NT2/D1 (cell line): ENCODE measurements around the gene CDHR3.
"Not testable (repeated sequence)": the region's sequence is repeated elsewhere in the genome, so short reads cannot be mapped to it uniquely, and the experiment has no call there.

ENCODE experiments used
- DNase-seq: peaks from one replicate; pipeline ENCODE4 v3.0.0-alpha.2; 2011; ENCODE audit warnings: low read depth, low spot score
- H3K27me3 ChIP-seq: 2 replicates; pipeline ENCODE4 v1.6.0; 2011; ENCODE audit warnings: mild to moderate bottlenecking; ENCODE audit not compliant: insufficient read length, insufficient read depth
- H3K36me3 ChIP-seq: 2 replicates; pipeline ENCODE4 v1.6.1; 2011; ENCODE audit warnings: mild to moderate bottlenecking, low read length, mixed read lengths; ENCODE audit not compliant: insufficient read depth, insufficient read length
- H3K4me1 ChIP-seq: 2 replicates; pipeline ENCODE4 v1.5.1; 2011; ENCODE audit not compliant: insufficient read depth, insufficient read length
- H3K4me3 ChIP-seq: 2 replicates; pipeline ENCODE4 v1.5.1; 2011; ENCODE audit warnings: low read depth; ENCODE audit not compliant: insufficient read length
- H3K9ac ChIP-seq: 2 replicates; pipeline ENCODE4 v1.6.0; 2011; ENCODE audit warnings: low read depth; ENCODE audit not compliant: insufficient read length
- H3K9me3 ChIP-seq: 2 replicates; pipeline ENCODE4 v1.5.1; 2011; ENCODE audit warnings: mild to moderate bottlenecking, low read length; ENCODE audit not compliant: insufficient read depth
- SUZ12 ChIP-seq: IDR thresholded peaks from 2 replicates; pipeline ENCODE4 v1.6.1; 2011; ENCODE audit not compliant: insufficient read length, insufficient read depth; ENCODE audit errors: extremely low read depth
- YY1 ChIP-seq: IDR thresholded peaks from 2 replicates; pipeline ENCODE4 v1.6.1; 2011; ENCODE audit not compliant: insufficient read length, insufficient read depth
- ZNF274 ChIP-seq: IDR thresholded peaks from 2 replicates; pipeline ENCODE4 v1.6.1; 2011; ENCODE audit warnings: mild to moderate bottlenecking, low read depth, low read length

CDHR3 gene

GRCh38 chr7:105943486-105943885 is 19.6 kb upstream of the CDHR3 start:
- H3K27me3 ChIP-seq = no peaks in the 10 kb centered on the region
- no peaks in the 10 kb centered on the region for H3K9me3 ChIP-seq
- no peak overlapping the region for H3K4me3 ChIP-seq
- H3K4me1 ChIP-seq = no peaks in the 10 kb centered on the region
- no peak for DNase-seq
- TF ChIP-seq YY1 = no peak
- TF ChIP-seq ZNF274 = no peak
- TF ChIP-seq SUZ12 = no peak
- H3K9ac ChIP-seq = no peak overlapping the region
- H3K36me3 ChIP-seq = no peaks in the 10 kb centered on the region

GRCh38 chr7:105945848-105946247 is 17.2 kb upstream of the CDHR3 start:
- H3K9ac ChIP-seq = no peak overlapping the region
- DNase-seq = no peak
- TF ChIP-seq ZNF274 = no peak
- TF ChIP-seq YY1 = no peak
- TF ChIP-seq SUZ12 = no peak
- no peaks in the 10 kb centered on the region for H3K36me3 ChIP-seq
- no peak overlapping the region for H3K4me3 ChIP-seq
- H3K4me1 ChIP-seq = no peaks in the 10 kb centered on the region
- H3K27me3 ChIP-seq = no peaks in the 10 kb centered on the region
- H3K9me3 ChIP-seq = no peaks in the 10 kb centered on the region

- H3K4me1 ChIP-seq = no peaks in the 10 kb centered on the region
- H3K9ac ChIP-seq = no peak overlapping the region
- no peak for TF ChIP-seq ZNF274
- TF ChIP-seq SUZ12 = no peak
- TF ChIP-seq YY1 = no peak
- H3K36me3 ChIP-seq = no peaks in the 10 kb centered on the region
- H3K9me3 ChIP-seq = peaks cover 17% of the 10 kb centered on the region
- DNase-seq = no peak
- no peak overlapping the region for H3K4me3 ChIP-seq
- H3K27me3 ChIP-seq = no peaks in the 10 kb centered on the region
Observed at GRCh38 chr7:105951597-105951996, 11.5 kb upstream of the CDHR3 start.

- peaks cover 17% of the 10 kb centered on the region for H3K9me3 ChIP-seq
- no peaks in the 10 kb centered on the region for H3K27me3 ChIP-seq
- no peaks in the 10 kb centered on the region for H3K36me3 ChIP-seq
- H3K4me1 ChIP-seq = no peaks in the 10 kb centered on the region
- no peak for DNase-seq
- no peak overlapping the region for H3K9ac ChIP-seq
- H3K4me3 ChIP-seq = no peak overlapping the region
- no peak for TF ChIP-seq SUZ12
- TF ChIP-seq YY1 = no peak
- TF ChIP-seq ZNF274 = no peak
Observed at GRCh38 chr7:105952917-105953595, 10.0 kb upstream of the CDHR3 start.

GRCh38 chr7:105954711-105955110 is 8.4 kb upstream of the CDHR3 start:
- H3K4me1 ChIP-seq = no peaks in the 10 kb centered on the region
- H3K36me3 ChIP-seq = no peaks in the 10 kb centered on the region
- peaks cover 17% of the 10 kb centered on the region for H3K9me3 ChIP-seq
- TF ChIP-seq YY1 (no peak), ZNF274 (no peak), SUZ12 (no peak)
- no peak for DNase-seq
- H3K27me3 ChIP-seq = no peaks in the 10 kb centered on the region
- H3K9ac ChIP-seq = no peak overlapping the region
- no peak overlapping the region for H3K4me3 ChIP-seq

GRCh38 chr7:105955651-105956466 is 7.2 kb upstream of the CDHR3 start:
- H3K9ac ChIP-seq, H3K36me3 ChIP-seq, H3K27me3 ChIP-seq, H3K4me1 ChIP-seq, H3K4me3 ChIP-seq, DNase-seq: not testable (repeated sequence)
- H3K9me3 ChIP-seq = peaks cover 17% of the 10 kb centered on the region

- Histone ChIP-seq H3K36me3 (no peaks in the 10 kb centered on the region), H3K27me3 (no peaks in the 10 kb centered on the region), H3K4me3 (no peak overlapping the region), H3K9ac (no peak overlapping the region), H3K9me3 (no peaks in the 10 kb centered on the region; the same call in 1 of the 2 replicates), H3K4me1 (no peaks in the 10 kb centered on the region)
- DNase-seq = no peak
- no peak for TF ChIP-seq SUZ12
- TF ChIP-seq YY1 = no peak
- no peak for TF ChIP-seq ZNF274
Observed at GRCh38 chr7:105958012-105958411, 5.1 kb upstream of the CDHR3 start.
